Pancreas (tissue), 10 donors: ENCODE results near the gene CFAP77. TPM values are rescaled to one million over a fixed set of nuclear protein-coding genes. Genes with fewer than 3 reads are reported as not detected.

Source experiments
- ATAC-seq, 4 donors: fragments of 200-7000 bp; cut with Tn5 transposase; one replicate each; pipeline versions ENCODE4 v1.8.0 to v1.9.1; 2020; ENCODE audit warnings: mild to moderate bottlenecking in 4 of 4, moderate library complexity in 4 of 4
- DNase-seq, 6 donors: peaks; one replicate each; pipeline ENCODE4 v3.0.0-alpha.2; 2020
- FAIRE-seq: peaks from 2 replicates; lab custom pipeline; 2012; peaks lifted over from hg19 to GRCh38; lab: Jason Lieb, UNC
- H3K27ac ChIP-seq, 4 donors: fragments of 200-600 bp; sonication (generic); 1 replicate in 3 of 4; 2 replicates in 1 of 4; pipeline versions ENCODE4 v1.5.0 to v1.8.0; 2020
- H3K27me3 ChIP-seq, 4 donors: fragments of 200-600 bp; one replicate each; pipeline ENCODE4 v1.8.0; 2021
- H3K36me3 ChIP-seq, 3 donors: fragments of 200-600 bp; sonication (generic) in 1 of 3; one replicate each; pipeline versions ENCODE4 v1.5.0 to v1.8.0; 2020 to 2021
- H3K4me1 ChIP-seq, 3 donors: fragments of 200-600 bp; one replicate each; pipeline ENCODE4 v1.8.0; 2021
- H3K4me3 ChIP-seq, 4 donors: fragments of 200-600 bp; sonication (generic) in 2 of 4; one replicate each; pipeline versions ENCODE4 v1.5.0 to v1.8.0; 2020 to 2021
- H3K9me3 ChIP-seq, 4 donors: fragments of 200-600 bp; one replicate each; pipeline ENCODE4 v1.8.0; 2021
- WGBS, 2 donors: extraction: QIAGEN DNeasy Blood & Tissue Kit; methylation state at CpG; one replicate each; pipeline ENCODE4 v1.1.7; 2013; 5-methylcytosine and 5-hydroxymethylcytosine counted together
- intact Hi-C, 3 donors: fragments of 100-400 bp; cut with DNase I; formaldehyde crosslinking; loops; one replicate each; pipeline versions ENCODE4 v1.11.1 to v1.14.2; 2022
- polyA plus RNA-seq, 2 donors: library from polyadenylated mRNA; stranded (reverse); fragments of 200-250 nt; gene quantifications; one replicate each; pipeline ENCODE4 v1.2.3, GENCODE V29; 2013
- total RNA-seq, 6 donors: library from RNA; stranded (reverse); fragmentation: NEBNext Ultra II Directional in 4 of 6; extraction: Animal tissue kit (Norgen Biotek cat#: 25700) in 4 of 6; gene quantifications; one replicate each; pipeline versions ENCODE4 v1.2.1 to v1.2.4, GENCODE V29; 2021 to 2023
- TF ChIP-seq, protein P1 (sequence below), 4 donors: fragments of 200-600 bp; sonication (generic) in 3 of 4; IDR thresholded peaks; one replicate each; pipeline versions ENCODE4 v1.5.0 to v1.8.0; 2021; ENCODE audit warnings: antibody characterized with exemption in 4 of 4
- donor health status: healthy with polysubstance abuse.
- donor health status: DM: no; HTN: no; CAD: no; lungs with moderate emphysema.
- donor health status: DM: no; HTN: no; CAD: no.
- donor health status: control.
- donor health status: control.
- donor health status: Bipolar disorder and iron deficiency.
- donor health status: DM: yes; HTN: yes; CAD: no.
- donor health status: DM: no; HTN: no; CAD: no.
- donor health status: DM: no; HTN: no; CAD: no.
- donor health status: DM: yes; HTN: yes; CAD: no.

The CFAP77 gene
- total RNA-seq, result not detected
- not detected for polyA plus RNA-seq

GRCh38 chr9:132409828-132410528 lies at the start of gene CFAP77:
CFAP77 (plus strand) TSS chr9:132410211; CDS start chr9:132410272, 61 bp downstream.
- Histone ChIP-seq H3K27me3 (peaks cover 0 to 34% (median 0%) of the 10 kb centered on the region in 4 donors), H3K4me3 (peak within 1 kb of the TSS in 3 of 4 donors; percentile 19 to 55 (median 35)), H3K4me1 (peaks cover 0 to 6% (median 0%) of the 10 kb centered on the region in 3 donors), H3K27ac (no peak within 1 kb of the TSS), H3K9me3 (no peaks in the 10 kb centered on the region), H3K36me3 (no peaks in the 10 kb centered on the region)
- TF ChIP-seq, protein P1, sequence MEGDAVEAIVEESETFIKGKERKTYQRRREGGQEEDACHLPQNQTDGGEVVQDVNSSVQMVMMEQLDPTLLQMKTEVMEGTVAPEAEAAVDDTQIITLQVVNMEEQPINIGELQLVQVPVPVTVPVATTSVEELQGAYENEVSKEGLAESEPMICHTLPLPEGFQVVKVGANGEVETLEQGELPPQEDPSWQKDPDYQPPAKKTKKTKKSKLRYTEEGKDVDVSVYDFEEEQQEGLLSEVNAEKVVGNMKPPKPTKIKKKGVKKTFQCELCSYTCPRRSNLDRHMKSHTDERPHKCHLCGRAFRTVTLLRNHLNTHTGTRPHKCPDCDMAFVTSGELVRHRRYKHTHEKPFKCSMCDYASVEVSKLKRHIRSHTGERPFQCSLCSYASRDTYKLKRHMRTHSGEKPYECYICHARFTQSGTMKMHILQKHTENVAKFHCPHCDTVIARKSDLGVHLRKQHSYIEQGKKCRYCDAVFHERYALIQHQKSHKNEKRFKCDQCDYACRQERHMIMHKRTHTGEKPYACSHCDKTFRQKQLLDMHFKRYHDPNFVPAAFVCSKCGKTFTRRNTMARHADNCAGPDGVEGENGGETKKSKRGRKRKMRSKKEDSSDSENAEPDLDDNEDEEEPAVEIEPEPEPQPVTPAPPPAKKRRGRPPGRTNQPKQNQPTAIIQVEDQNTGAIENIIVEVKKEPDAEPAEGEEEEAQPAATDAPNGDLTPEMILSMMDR (IDR thresholded peaks at IDR 0.05), result no peak
- intact Hi-C loops, result loop anchor here in 1 of 3 donors (10.0 kb wide), 1 partner anchor 165 kb away; no protein-coding TSS in a partner anchor
- no peak for FAIRE-seq
- ATAC-seq, result peak; percentile 62 to 75 (median 67)
- DNase-seq, result peak in 5 of 6 donors; percentile 16 to 76 (median 36)
- WGBS, 2 donors, result 2 to 3% methylated on average over 54 to 69 of the region's 69 CpGs

GRCh38 chr9:132364068-132364467 lies 45.9 kb upstream of the CFAP77 start:
- Histone ChIP-seq H3K27ac (no peak overlapping the region), H3K4me1 (no peaks in the 10 kb centered on the region), H3K9me3 (no peaks in the 10 kb centered on the region), H3K36me3 (no peaks in the 10 kb centered on the region), H3K4me3 (no peak overlapping the region), H3K27me3 (no peaks in the 10 kb centered on the region)
- DNase-seq (no peak), ATAC-seq (no peak), FAIRE-seq (no peak)
- TF ChIP-seq, protein P1 (IDR thresholded peaks at IDR 0.05), result no peak
- intact Hi-C loops, result no loop called here
- WGBS, 2 donors, result 80 to 86% methylated on average over 9 of the region's 9 CpGs

DNA sequence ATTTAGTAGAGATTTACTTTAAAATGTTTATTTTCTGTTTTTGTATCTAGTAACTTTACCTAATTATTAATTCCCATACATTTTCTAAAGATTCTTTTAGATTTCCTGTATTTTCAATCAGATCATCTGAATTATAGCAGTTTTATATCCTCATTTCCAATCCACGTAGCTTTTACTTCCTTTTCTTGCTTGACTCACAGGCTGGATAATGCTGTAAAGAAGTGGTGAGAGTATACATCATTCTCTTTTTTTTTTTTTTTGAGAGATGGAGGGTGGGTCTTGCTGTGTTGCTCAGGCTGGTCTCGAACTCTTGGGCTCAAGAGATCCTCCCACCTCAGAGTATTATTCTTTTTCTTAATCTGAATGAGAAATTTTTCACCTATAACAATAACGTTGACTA lies 44.0 kb upstream of the CFAP77 start:
- intact Hi-C loops, result no loop called here
- H3K27me3 ChIP-seq, result no peaks in the 10 kb centered on the region
- H3K36me3 ChIP-seq, result no peaks in the 10 kb centered on the region
- WGBS, 2 donors, result 66 to 77% methylated on average over 3 of the region's 3 CpGs
- FAIRE-seq, result no peak
- H3K4me3 ChIP-seq, result no peak overlapping the region
- H3K4me1 ChIP-seq, result no peaks in the 10 kb centered on the region
- H3K9me3 ChIP-seq, result no peaks in the 10 kb centered on the region
- TF ChIP-seq, protein P1 (IDR thresholded peaks at IDR 0.05), result no peak
- no peak overlapping the region for H3K27ac ChIP-seq
- ATAC-seq, result no peak
- no peak for DNase-seq

GRCh38 chr9:132366481-132366880 lies 43.5 kb upstream of the CFAP77 start:
- no peak for FAIRE-seq
- DNase-seq, result no peak
- H3K27ac ChIP-seq, result no peak overlapping the region
- intact Hi-C loops, result no loop called here
- no peak overlapping the region for H3K4me3 ChIP-seq
- 87 to 88% methylated on average over 4 of the region's 4 CpGs for WGBS, 2 donors
- H3K4me1 ChIP-seq, result no peaks in the 10 kb centered on the region
- no peaks in the 10 kb centered on the region for H3K27me3 ChIP-seq
- H3K9me3 ChIP-seq, result no peaks in the 10 kb centered on the region
- no peaks in the 10 kb centered on the region for H3K36me3 ChIP-seq
- no peak for ATAC-seq
- TF ChIP-seq, protein P1 (IDR thresholded peaks at IDR 0.05), result no peak
